ENCODE measurements around the gene CYP26A1.

Gene CYP26A1

DNA sequence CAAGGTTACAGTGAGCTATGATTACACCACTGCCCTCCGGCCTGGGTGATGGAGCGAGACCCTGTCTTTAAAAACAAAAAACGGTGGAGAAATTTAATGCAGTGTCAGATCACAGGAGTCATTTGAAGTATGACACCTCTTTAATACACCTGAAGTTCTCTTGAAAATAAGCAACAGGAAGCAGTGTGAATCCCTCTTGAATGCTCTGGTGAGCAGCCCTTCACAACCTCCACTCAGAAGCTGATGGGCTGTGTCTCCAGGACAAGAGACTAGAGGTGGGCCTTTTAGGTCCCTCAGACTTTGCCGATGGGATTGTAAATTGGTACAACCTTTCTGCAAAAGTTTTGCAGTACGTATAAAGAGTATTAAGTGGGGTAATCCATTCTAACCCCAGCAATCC lies 50.1 kb downstream of the CYP26A1 start:
- TF ChIP-seq CTCF (IDR thresholded peaks at IDR 0.05; ENCODE audit: insufficient read depth, low read length, poor library complexity, severe bottlenecking), result no peak
- H3K36me3 ChIP-seq (ENCODE audit: control insufficient read depth, insufficient read depth, low read length), result no peaks in the 10 kb centered on the region
- no peaks in the 10 kb centered on the region for H3K27me3 ChIP-seq (replicated peaks; ENCODE audit: control insufficient read depth, insufficient read depth, low read length)
- no peak overlapping the region for H3K4me3 ChIP-seq (replicated peaks; ENCODE audit: low read depth, low read length)
- no peak for DNase-seq (ENCODE audit: extremely low read depth, insufficient read length)

DNA sequence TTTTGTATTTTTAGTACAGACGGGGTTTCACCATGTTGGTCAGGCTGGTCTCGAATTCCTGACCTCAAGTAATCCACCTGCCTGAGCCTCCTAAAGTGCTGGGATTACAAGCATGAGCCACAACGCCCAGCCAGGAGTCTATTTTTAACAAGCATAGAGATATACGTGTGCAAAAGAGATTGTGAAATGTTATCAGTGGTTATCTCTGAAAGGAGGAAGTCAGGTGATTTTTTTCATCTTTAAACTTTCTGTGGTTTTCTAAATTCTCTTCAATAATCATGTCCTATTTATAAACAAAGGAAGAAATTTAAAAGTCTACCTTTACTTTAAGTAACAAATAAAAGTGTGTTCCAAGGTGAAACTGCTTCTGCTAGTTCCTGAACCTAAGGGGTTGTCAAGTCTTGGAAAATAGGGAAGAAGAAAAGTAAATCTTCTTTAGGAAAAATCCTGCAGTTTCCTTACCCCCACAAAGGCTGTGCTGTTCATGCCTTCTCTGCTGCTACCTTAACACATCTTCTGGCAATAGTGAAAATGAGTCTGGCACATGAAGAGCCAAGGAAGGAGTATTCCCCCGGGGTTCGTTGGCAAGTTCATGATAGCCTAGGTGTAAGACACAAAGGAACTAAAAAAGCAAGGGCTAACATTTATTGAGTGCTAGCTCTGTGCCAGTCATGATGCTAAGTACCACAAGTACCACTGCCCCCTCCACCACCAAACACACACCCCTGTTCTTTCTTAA lies 51.1 kb downstream of the CYP26A1 start:
- Histone ChIP-seq H3K36me3 (ENCODE audit: control insufficient read depth, insufficient read depth, low read length) (no peaks in the 10 kb centered on the region), H3K4me3 (replicated peaks; ENCODE audit: low read depth, low read length) (no peak overlapping the region), H3K27me3 (replicated peaks; ENCODE audit: control insufficient read depth, insufficient read depth, low read length) (no peaks in the 10 kb centered on the region)
- no peak for TF ChIP-seq CTCF (IDR thresholded peaks at IDR 0.05; ENCODE audit: insufficient read depth, low read length, poor library complexity, severe bottlenecking)
- peak; percentile 18 for DNase-seq (ENCODE audit: extremely low read depth, insufficient read length)

- no peak for TF ChIP-seq CTCF (IDR thresholded peaks at IDR 0.05; ENCODE audit: insufficient read depth, low read length, poor library complexity, severe bottlenecking)
- Histone ChIP-seq H3K36me3 (ENCODE audit: control insufficient read depth, insufficient read depth, low read length) (no peaks in the 10 kb centered on the region), H3K27me3 (replicated peaks; ENCODE audit: control insufficient read depth, insufficient read depth, low read length) (no peaks in the 10 kb centered on the region), H3K4me3 (replicated peaks; ENCODE audit: low read depth, low read length) (no peak overlapping the region)
- DNase-seq (ENCODE audit: extremely low read depth, insufficient read length), result no peak
Measured at GRCh38 chr10:93125966-93126365, 52.3 kb downstream of the CYP26A1 start.

DNA sequence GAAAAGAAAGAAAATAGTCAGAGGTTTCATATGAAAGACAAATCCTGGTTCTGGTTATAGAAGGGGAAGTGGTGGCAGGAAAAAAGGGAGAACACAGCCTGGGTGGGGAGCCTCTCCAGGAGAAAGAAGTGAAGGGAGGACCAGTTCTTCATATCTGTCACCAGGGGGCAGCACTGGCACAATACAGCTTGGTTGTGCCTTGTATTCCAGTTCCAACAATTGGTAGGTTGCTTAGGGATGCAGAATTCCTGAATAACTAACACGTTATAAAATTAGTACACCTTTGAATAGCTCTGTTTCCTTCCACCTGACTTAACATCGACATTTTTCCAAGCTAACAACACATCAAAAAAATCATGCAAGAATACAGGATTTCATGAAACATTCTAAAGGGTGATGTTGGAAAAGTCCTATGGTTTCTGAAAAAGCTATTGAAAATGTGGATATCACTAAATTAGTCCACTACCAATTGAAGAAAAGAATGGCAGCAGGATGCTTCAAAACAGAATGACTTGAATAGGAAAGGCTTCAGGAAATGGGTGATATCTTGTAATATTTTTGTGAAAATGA lies 52.9 kb downstream of the CYP26A1 start:
- Histone ChIP-seq H3K27me3 (replicated peaks; ENCODE audit: control insufficient read depth, insufficient read depth, low read length) (no peaks in the 10 kb centered on the region), H3K36me3 (ENCODE audit: control insufficient read depth, insufficient read depth, low read length) (no peaks in the 10 kb centered on the region), H3K4me3 (replicated peaks; ENCODE audit: low read depth, low read length) (no peak overlapping the region)
- peak; percentile 29 for TF ChIP-seq CTCF (IDR thresholded peaks at IDR 0.05; ENCODE audit: insufficient read depth, low read length, poor library complexity, severe bottlenecking)
- DNase-seq (ENCODE audit: extremely low read depth, insufficient read length), result no peak

Measured in GM06990 (cell line).